HCT116 (cell line): ENCODE results near the gene HMCN2. TPM values are rescaled to one million over a fixed set of nuclear protein-coding genes. Genes with fewer than 3 reads are reported as not detected.

Source experiments
- ATAC-seq: fragments of 200-7000 bp; cut with Tn5 transposase; 2 replicates; pipeline ENCODE4 v1.9.1; 2020; ENCODE audit warnings: mild to moderate bottlenecking, moderate library complexity
- BruUV-seq: library from RNA; stranded (reverse); fragments of 400-500 nt; replicated peaks from 2 replicates; lab custom pipeline; 2021; lab: Mats Ljungman, UMichigan
- CTCF ChIA-PET: fragments of 300-600 bp; sonication (Branson Sonifier 250); formaldehyde crosslinking; loops from one replicate; lab custom pipeline; 2021; ENCODE audit warnings: antibody characterized with exemption; lab: Charles Lee
- POLR2A ChIA-PET: fragments of 300-600, 350-600 bp; sonication (Branson Sonifier 250); formaldehyde crosslinking; loops from one replicate; lab custom pipeline; 2021; ENCODE audit warnings: antibody characterized with exemption; lab: Charles Lee
- RAD21 ChIA-PET, 2 experiments: fragments of 300-600 bp; sonication (Branson Sonifier 250); formaldehyde crosslinking; loops; one replicate each; lab custom pipeline; 2023; ENCODE audit warnings: low total read pairs in 2 of 2; ENCODE audit not compliant: uncharacterized antibody in 2 of 2, unreplicated experiment in 2 of 2, low non-redundant PET in 1 of 2; lab: Charles Lee
- DNase-seq: peaks from one replicate; pipeline ENCODE4 v3.0.0-alpha.2; 2010; ENCODE audit warnings: low read depth, low spot score
- H2AFZ ChIP-seq: fragments of 200-600 bp; shearing (Covaris generic), sonication (generic); 2 replicates; pipeline ENCODE4 v1.6.1; 2017; ENCODE audit warnings: low read depth, mixed run types, mixed read lengths, antibody characterized with exemption, low read length; ENCODE audit not compliant: poor library complexity, severe bottlenecking
- H3K27ac ChIP-seq: 2 replicates; pipeline ENCODE4 v1.5.1; 2012; ENCODE audit warnings: low read depth, low read length
- H3K27me3 ChIP-seq: fragments of 200-600 bp; sonication (generic); 2 replicates; pipeline ENCODE4 v1.6.1; 2016; ENCODE audit warnings: mixed run types, low read length, mixed read lengths; ENCODE audit not compliant: insufficient read depth
- H3K36me3 ChIP-seq, 2 experiments: fragments of 200-500 bp in 1 of 2; fragments of 200-600 bp in 1 of 2; sonication (Bioruptor generic) in 1 of 2; sonication (generic) in 1 of 2; 2 replicates each; pipeline versions ENCODE4 v1.5.1 to v1.6.1; 2014 to 2016; ENCODE audit warnings: low read length in 2 of 2, inconsistent platforms in 1 of 2, mixed read lengths in 1 of 2, mixed run types in 1 of 2; ENCODE audit not compliant: insufficient read depth in 2 of 2, control insufficient read depth in 1 of 2
- H3K4me1 ChIP-seq, 2 experiments: fragments of 200-600 bp in 1 of 2; sonication (generic) in 1 of 2; 2 replicates each; pipeline versions ENCODE4 v1.5.1 to v1.6.1; 2012 to 2017; ENCODE audit warnings: low read length in 2 of 2, inconsistent platforms in 1 of 2, mild to moderate bottlenecking in 1 of 2, mixed read lengths in 1 of 2, mixed run types in 1 of 2, moderate library complexity in 1 of 2; ENCODE audit not compliant: insufficient read depth in 2 of 2, control insufficient read depth in 1 of 2
- H3K4me2 ChIP-seq: fragments of 200-600 bp; sonication (generic); 2 replicates; pipeline ENCODE4 v1.6.1; 2017; ENCODE audit warnings: mixed run types, low read length, mixed read lengths
- H3K4me3 ChIP-seq, 2 experiments: fragments of 200-600 bp in 1 of 2; sonication (generic) in 1 of 2; replicated peaks in 1 of 2; 2 replicates each; pipeline ENCODE4 v1.5.1; 2011 to 2016; ENCODE audit warnings: low read length in 2 of 2, control low read depth in 1 of 2, low read depth in 1 of 2, mild to moderate bottlenecking in 1 of 2, mixed read lengths in 1 of 2, mixed run types in 1 of 2
- H3K79me2 ChIP-seq: fragments of 200-600 bp; sonication (generic); 2 replicates; pipeline ENCODE4 v1.6.1; 2017; ENCODE audit warnings: mild to moderate bottlenecking, mixed run types, low read length, moderate library complexity, mixed read lengths; ENCODE audit not compliant: insufficient read depth
- H3K9ac ChIP-seq: fragments of 200-600 bp; sonication (generic); 2 replicates; pipeline ENCODE4 v1.6.1; 2016; ENCODE audit warnings: low read length, mixed read lengths
- H3K9me2 ChIP-seq: fragments of 200-600 bp; sonication (generic), shearing (Covaris generic); 2 replicates; pipeline ENCODE4 v1.6.1; 2017; ENCODE audit warnings: mixed run types, mild to moderate bottlenecking, moderate library complexity; ENCODE audit not compliant: insufficient read depth
- H3K9me3 ChIP-seq, 2 experiments: fragments of 200-500 bp in 1 of 2; fragments of 200-600 bp in 1 of 2; sonication (Bioruptor generic) in 1 of 2; sonication (generic) in 1 of 2; 2 replicates each; pipeline ENCODE4 v1.6.1; 2014 to 2017; ENCODE audit warnings: low read length in 2 of 2, mixed read lengths in 2 of 2, inconsistent platforms in 1 of 2, low read depth in 1 of 2, mild to moderate bottlenecking in 1 of 2, mixed run types in 1 of 2, moderate library complexity in 1 of 2; ENCODE audit not compliant: control insufficient read depth in 1 of 2, insufficient read depth in 1 of 2
- H4K20me1 ChIP-seq: fragments of 200-600 bp; sonication (generic), shearing (Covaris generic); 2 replicates; pipeline ENCODE4 v1.6.1; 2017; ENCODE audit warnings: mixed run types, mild to moderate bottlenecking, moderate library complexity; ENCODE audit not compliant: insufficient read depth
- CBX3 ChIP-seq: IDR thresholded peaks from 2 replicates; pipeline ENCODE4 v1.6.1; 2012; ENCODE audit warnings: low read depth
- CEBPB ChIP-seq: IDR thresholded peaks from 2 replicates; pipeline ENCODE4 v1.6.1; 2012; ENCODE audit warnings: low read depth
- EZH2 ChIP-seq: fragments of 200-600 bp; sonication (generic); IDR thresholded peaks from 2 replicates; pipeline ENCODE4 v1.6.1; 2017; ENCODE audit warnings: antibody characterized with exemption, mixed run types
- POLR2A ChIP-seq: IDR thresholded peaks from 2 replicates; pipeline ENCODE4 v1.7.0; 2011; ENCODE audit warnings: borderline replicate concordance; ENCODE audit not compliant: insufficient read depth, insufficient read length; ENCODE audit errors: extremely low read depth
- POLR2AphosphoS5 ChIP-seq: IDR thresholded peaks from 2 replicates; pipeline ENCODE4 v1.6.1; 2011; ENCODE audit warnings: mild to moderate bottlenecking, low read depth, low read length, moderate library complexity
- RAD21 ChIP-seq: IDR thresholded peaks from 2 replicates; pipeline ENCODE4 v1.6.1; 2012; ENCODE audit warnings: low read depth, mild to moderate bottlenecking
- SIN3A ChIP-seq: IDR thresholded peaks from 2 replicates; pipeline ENCODE4 v1.6.1; 2012; ENCODE audit warnings: low read depth
- SP1 ChIP-seq: IDR thresholded peaks from 2 replicates; pipeline ENCODE4 v1.6.1; 2012; ENCODE audit warnings: low read depth
- TCF7L2 ChIP-seq: IDR thresholded peaks from 2 replicates; pipeline ENCODE4 v1.7.0; 2011; ENCODE audit warnings: borderline replicate concordance, inconsistent platforms; ENCODE audit not compliant: insufficient read depth, insufficient read length; ENCODE audit errors: extremely low read depth
- YY1 ChIP-seq: IDR thresholded peaks from 2 replicates; pipeline ENCODE4 v1.6.1; 2011; ENCODE audit warnings: low read length, low read depth, moderate library complexity, mild to moderate bottlenecking; ENCODE audit not compliant: insufficient replicate concordance; ENCODE audit errors: extremely low read depth
- ZBTB33 ChIP-seq: IDR thresholded peaks from 2 replicates; pipeline ENCODE4 v1.6.1; 2011; ENCODE audit warnings: mild to moderate bottlenecking, low read length, moderate library complexity; ENCODE audit not compliant: insufficient replicate concordance; ENCODE audit errors: extremely low read depth
- ZFX ChIP-seq: fragments of 450-650 bp; IDR thresholded peaks from 2 replicates; pipeline ENCODE4 v1.6.1; 2017
- ZNF274 ChIP-seq: fragments of 200-500 bp; sonication (Bioruptor generic); IDR thresholded peaks from 2 replicates; pipeline ENCODE4 v1.6.1; 2014; ENCODE audit warnings: mild to moderate bottlenecking, low read depth, low read length, inconsistent platforms
- intact Hi-C: fragments of 100-400 bp; cut with micrococcal nuclease; formaldehyde crosslinking; loops from 2 replicates; pipeline ENCODE4 v1.10.0; 2022
- total RNA-seq: library from RNA; stranded (reverse); gene quantifications from one replicate; pipeline ENCODE4 v1.2.1, GENCODE V29; 2021; ENCODE audit not compliant: unreplicated experiment
- TF ChIP-seq, protein P1 (sequence below), 3 experiments: fragments of 200-600 bp in 1 of 3; sonication (generic) in 1 of 3; IDR thresholded peaks in 2 of 3; conservative IDR thresholded peaks in 1 of 3; 2 replicates each; pipeline ENCODE4 v1.5.1; 2012 to 2017; ENCODE audit warnings: low read depth in 2 of 3, low read length in 2 of 3, antibody characterized with exemption in 1 of 3, borderline replicate concordance in 1 of 3, control low read depth in 1 of 3, mild to moderate bottlenecking in 1 of 3, mixed read lengths in 1 of 3, mixed run types in 1 of 3, moderate library complexity in 1 of 3; ENCODE audit not compliant: insufficient read depth in 1 of 3

The HMCN2 gene
- total RNA-seq, 1 experiment from 2014 or later, result 0.22 TPM

DNA sequence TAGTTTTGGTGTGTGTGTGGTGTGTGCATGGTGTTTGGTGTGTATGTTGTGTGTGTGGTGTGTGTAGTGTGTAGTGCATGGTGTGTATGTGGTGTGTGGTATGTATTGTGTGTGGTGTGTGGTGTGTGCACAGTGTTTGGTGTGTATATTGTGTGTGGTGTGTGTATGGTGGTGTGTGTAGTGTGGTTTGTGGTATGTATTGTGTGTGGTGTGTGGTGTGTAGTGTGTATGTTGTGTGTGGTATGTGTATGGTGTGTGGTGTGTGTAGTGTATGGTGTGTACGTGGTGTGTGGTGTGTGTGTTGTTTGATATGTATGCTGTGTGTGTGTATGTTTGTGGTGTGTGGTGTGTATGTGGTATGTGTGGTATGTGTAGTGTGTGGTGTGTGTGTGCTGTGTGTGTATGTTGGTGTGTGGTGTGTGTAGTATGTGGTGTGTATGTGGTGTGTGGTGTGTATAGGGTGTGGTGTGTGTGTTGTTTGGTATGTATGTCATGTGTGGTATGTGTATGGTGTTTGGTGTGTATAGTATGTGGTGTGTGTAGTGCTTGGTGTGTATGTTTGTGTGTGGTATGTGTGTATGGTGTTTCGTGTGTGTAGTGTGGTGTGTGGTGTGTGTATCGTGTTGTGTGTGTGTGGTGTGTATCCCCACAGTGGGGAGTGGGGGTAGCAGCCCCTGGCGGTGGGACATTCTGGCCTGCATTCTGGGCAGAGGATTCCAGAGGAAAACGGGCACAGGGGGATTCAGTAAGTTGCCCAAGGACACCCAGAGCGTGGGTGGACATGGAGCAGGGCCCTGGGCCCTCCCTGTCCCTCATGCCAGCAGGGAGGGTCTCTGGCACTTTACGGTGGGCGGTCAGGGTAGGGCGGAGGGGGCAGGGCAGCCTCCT is 79.7 kb downstream of the HMCN2 start:
- Histone ChIP-seq H3K9ac (no peak overlapping the region), H3K79me2 (no peaks in the 10 kb centered on the region), H3K4me3 (no peak overlapping the region), H3K4me2 (no peak overlapping the region), H2AFZ (no peak overlapping the region), H3K9me3 (no peaks in the 10 kb centered on the region), H3K27me3 (no peaks in the 10 kb centered on the region), H3K9me2 (no peaks in the 10 kb centered on the region), H3K27ac (no peak overlapping the region), H4K20me1 (no peaks in the 10 kb centered on the region), H3K36me3 (no peaks in the 10 kb centered on the region), H3K4me1 (no peaks in the 10 kb centered on the region; a peak in 1 of 4 replicates)
- intact Hi-C loops, result no loop called here
- no TSS peak for BruUV-seq
- CTCF ChIA-PET, result no interaction called here
- DNase-seq (no peak), ATAC-seq (no peak)
- RAD21 ChIA-PET, result no interaction called here
- no peak for TF ChIP-seq ZFX
- no peak for TF ChIP-seq TCF7L2
- TF ChIP-seq SP1, result no peak
- no peak for TF ChIP-seq YY1
- TF ChIP-seq, protein P1, sequence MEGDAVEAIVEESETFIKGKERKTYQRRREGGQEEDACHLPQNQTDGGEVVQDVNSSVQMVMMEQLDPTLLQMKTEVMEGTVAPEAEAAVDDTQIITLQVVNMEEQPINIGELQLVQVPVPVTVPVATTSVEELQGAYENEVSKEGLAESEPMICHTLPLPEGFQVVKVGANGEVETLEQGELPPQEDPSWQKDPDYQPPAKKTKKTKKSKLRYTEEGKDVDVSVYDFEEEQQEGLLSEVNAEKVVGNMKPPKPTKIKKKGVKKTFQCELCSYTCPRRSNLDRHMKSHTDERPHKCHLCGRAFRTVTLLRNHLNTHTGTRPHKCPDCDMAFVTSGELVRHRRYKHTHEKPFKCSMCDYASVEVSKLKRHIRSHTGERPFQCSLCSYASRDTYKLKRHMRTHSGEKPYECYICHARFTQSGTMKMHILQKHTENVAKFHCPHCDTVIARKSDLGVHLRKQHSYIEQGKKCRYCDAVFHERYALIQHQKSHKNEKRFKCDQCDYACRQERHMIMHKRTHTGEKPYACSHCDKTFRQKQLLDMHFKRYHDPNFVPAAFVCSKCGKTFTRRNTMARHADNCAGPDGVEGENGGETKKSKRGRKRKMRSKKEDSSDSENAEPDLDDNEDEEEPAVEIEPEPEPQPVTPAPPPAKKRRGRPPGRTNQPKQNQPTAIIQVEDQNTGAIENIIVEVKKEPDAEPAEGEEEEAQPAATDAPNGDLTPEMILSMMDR (IDR thresholded peaks at IDR 0.05 in 2 of 3, conservative IDR thresholded peaks at IDR 0.05 in 1 of 3; ENCODE audit: borderline replicate concordance in 1 of 3, insufficient read depth in 1 of 3, low read depth in 2 of 3, low read length in 2 of 3), result no peak
- TF ChIP-seq SIN3A, result no peak
- TF ChIP-seq CEBPB, result no peak
- TF ChIP-seq EZH2, result no peak
- no peak for TF ChIP-seq RAD21
- no peak for TF ChIP-seq CBX3
- no peak for TF ChIP-seq POLR2AphosphoS5
- TF ChIP-seq POLR2A, result no peak
- no peak for TF ChIP-seq ZNF274
- TF ChIP-seq ZBTB33, result no peak
- POLR2A ChIA-PET, result no interaction called here
